ENCODE data around the gene ANKRD44. TPM values are rescaled to one million over a fixed set of nuclear protein-coding genes. Genes with fewer than 3 reads are reported as not detected.

ANKRD44 gene
- total RNA-seq, 6 experiments from 2014 or later: 3.8 to 5.7 (median 4.7) TPM

DNA sequence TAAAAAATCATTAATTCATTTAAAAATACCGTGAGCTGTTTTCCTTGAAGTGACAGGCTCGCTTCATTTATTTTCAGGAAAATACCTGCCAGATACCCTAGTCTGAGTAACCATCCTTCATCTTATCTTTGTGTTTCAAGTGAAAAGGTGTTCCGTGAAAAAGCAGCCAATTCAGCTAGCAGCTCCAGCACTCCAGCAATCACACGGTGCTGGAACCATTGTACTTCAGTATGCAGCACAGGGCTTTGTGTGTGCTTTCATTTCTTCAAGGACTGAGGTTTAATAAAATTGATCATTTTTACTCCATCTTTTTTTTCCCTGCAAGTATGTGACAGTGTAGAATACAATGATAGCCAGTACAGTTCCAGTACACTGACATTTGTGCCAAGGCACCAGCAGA is 344.9 kb downstream of the ANKRD44 start:
- Mint-ChIP-seq H3K27me3 (ENCODE audit: insufficient read depth) (peaks cover 2% of the 10 kb centered on the region; the same call in 1 of the 2 replicates), H3K27ac (peak overlapping the region; percentile 23; the same call in 1 of the 2 replicates), H3K36me3 (ENCODE audit: low read depth) (no peaks in the 10 kb centered on the region), H3K4me1 (ENCODE audit: low read depth) (peaks cover 29% of the 10 kb centered on the region; the same call in 1 of the 2 replicates), H3K4me3 (no peak overlapping the region), H3K9me3 (no peaks in the 10 kb centered on the region; the same call in 1 of the 2 replicates)
- no peak for DNase-seq
- TF ChIP-seq, protein P1, sequence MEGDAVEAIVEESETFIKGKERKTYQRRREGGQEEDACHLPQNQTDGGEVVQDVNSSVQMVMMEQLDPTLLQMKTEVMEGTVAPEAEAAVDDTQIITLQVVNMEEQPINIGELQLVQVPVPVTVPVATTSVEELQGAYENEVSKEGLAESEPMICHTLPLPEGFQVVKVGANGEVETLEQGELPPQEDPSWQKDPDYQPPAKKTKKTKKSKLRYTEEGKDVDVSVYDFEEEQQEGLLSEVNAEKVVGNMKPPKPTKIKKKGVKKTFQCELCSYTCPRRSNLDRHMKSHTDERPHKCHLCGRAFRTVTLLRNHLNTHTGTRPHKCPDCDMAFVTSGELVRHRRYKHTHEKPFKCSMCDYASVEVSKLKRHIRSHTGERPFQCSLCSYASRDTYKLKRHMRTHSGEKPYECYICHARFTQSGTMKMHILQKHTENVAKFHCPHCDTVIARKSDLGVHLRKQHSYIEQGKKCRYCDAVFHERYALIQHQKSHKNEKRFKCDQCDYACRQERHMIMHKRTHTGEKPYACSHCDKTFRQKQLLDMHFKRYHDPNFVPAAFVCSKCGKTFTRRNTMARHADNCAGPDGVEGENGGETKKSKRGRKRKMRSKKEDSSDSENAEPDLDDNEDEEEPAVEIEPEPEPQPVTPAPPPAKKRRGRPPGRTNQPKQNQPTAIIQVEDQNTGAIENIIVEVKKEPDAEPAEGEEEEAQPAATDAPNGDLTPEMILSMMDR (IDR thresholded peaks at IDR 0.05): no peak

DNA sequence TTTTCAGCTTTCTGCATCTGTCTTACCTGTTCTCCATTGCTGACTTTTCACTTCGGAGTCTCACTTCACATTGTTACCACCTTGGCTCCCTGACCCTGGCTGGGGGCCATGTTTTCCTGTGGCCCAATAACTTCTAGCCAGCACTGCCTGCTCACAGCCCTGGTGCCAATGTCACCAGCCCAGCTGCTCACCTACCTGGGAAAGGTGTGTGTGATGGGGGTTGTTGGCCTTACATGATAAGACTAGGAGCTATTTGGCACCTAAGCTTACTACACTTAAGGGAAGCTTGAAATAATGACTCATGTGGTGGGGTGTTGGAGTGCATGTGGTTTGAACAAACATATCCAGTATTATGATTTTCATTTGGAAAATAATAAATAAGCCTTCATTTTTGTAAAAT is 346.6 kb downstream of the ANKRD44 start:
- Mint-ChIP-seq H3K36me3 (ENCODE audit: low read depth) (no peaks in the 10 kb centered on the region), H3K27ac (no peak overlapping the region), H3K4me1 (ENCODE audit: low read depth) (peaks cover 28% of the 10 kb centered on the region; the same call in 1 of the 2 replicates), H3K9me3 (no peaks in the 10 kb centered on the region; the same call in 1 of the 2 replicates), H3K4me3 (no peak overlapping the region), H3K27me3 (ENCODE audit: insufficient read depth) (peaks cover 2% of the 10 kb centered on the region; the same call in 1 of the 2 replicates)
- TF ChIP-seq, protein P1 (IDR thresholded peaks at IDR 0.05): no peak
- no peak for DNase-seq

DNA sequence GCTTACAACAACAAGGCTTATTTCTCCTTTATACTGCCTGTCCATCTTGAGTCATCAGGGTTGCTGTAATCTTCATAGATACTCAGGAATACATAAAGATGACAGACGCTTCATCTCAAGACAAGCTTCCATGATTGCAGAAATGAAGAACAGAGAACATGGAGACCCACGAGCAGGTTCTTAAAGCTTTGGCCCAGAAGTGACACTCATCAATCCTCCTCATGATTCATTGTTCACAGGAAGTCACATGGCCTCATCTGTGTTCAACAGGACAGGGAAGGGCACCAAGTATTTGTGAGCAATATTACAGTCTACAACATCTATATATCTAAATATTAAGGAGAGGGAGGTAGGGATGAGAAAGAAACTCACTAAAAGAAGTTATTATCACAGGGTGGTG is 347.5 kb downstream of the ANKRD44 start:
- H3K27me3 Mint-ChIP-seq (ENCODE audit: insufficient read depth): peaks cover 2% of the 10 kb centered on the region; the same call in 1 of the 2 replicates
- H3K27ac Mint-ChIP-seq: no peak overlapping the region
- TF ChIP-seq, protein P1 (IDR thresholded peaks at IDR 0.05): no peak
- H3K9me3 Mint-ChIP-seq: no peaks in the 10 kb centered on the region; the same call in 1 of the 2 replicates
- no peak overlapping the region for H3K4me3 Mint-ChIP-seq
- H3K4me1 Mint-ChIP-seq (ENCODE audit: low read depth): peaks cover 23% of the 10 kb centered on the region; the same call in 1 of the 2 replicates
- no peak for DNase-seq
- no peaks in the 10 kb centered on the region for H3K36me3 Mint-ChIP-seq (ENCODE audit: low read depth)

DNA sequence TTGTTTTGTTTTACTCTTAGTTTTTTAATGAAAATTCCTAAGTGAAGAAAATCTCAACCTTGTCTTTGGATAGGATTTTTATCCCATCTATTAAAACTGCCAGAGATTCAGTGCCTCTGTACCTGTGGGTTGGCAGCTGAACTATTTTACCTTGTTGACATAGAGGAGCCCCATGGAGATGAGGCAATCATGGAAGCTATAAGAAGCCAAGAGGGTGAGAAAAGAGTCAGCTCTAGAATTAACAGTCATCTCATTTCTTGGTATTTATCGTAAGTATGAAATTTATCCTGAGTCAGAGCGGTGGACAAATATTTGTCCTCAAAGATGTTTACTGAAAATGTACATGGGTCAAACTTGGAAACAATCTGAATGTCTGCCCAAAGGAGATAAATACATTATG is 348.3 kb downstream of the ANKRD44 start:
- Mint-ChIP-seq H3K27ac (no peak overlapping the region), H3K36me3 (ENCODE audit: low read depth) (no peaks in the 10 kb centered on the region), H3K4me1 (ENCODE audit: low read depth) (peaks cover 17% of the 10 kb centered on the region; the same call in 1 of the 2 replicates), H3K27me3 (ENCODE audit: insufficient read depth) (peaks cover 2% of the 10 kb centered on the region; the same call in 1 of the 2 replicates), H3K9me3 (no peaks in the 10 kb centered on the region), H3K4me3 (no peak overlapping the region)
- TF ChIP-seq, protein P1 (IDR thresholded peaks at IDR 0.05): no peak
- no peak for DNase-seq

DNA sequence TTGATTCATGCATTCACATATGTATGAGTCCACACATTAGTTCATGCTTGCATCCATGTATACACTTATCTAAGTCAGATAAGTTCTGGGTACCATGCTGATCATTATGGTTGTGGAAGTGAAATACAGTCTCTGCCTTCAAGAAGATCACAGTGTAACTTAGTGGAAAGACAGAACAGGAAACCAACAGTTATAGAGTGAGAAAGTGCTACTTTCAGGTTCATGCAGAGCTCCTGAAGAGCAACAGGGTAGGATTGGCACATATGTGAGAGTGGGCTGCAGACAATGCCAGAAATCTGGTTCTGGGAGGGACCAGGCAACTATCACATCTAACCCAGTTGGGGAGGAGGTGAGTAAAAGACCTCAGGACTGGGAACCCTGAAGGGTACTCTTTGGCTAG is 348.7 kb downstream of the ANKRD44 start:
- no peak for DNase-seq
- no peak overlapping the region for H3K27ac Mint-ChIP-seq

More for the DNA sequence above, 348.7 kb downstream of the ANKRD44 start:
- Mint-ChIP-seq H3K36me3 (ENCODE audit: low read depth) (no peaks in the 10 kb centered on the region), H3K4me1 (ENCODE audit: low read depth) (peaks cover 13% of the 10 kb centered on the region; the same call in 1 of the 2 replicates), H3K4me3 (no peak overlapping the region), H3K9me3 (no peaks in the 10 kb centered on the region), H3K27me3 (ENCODE audit: insufficient read depth) (peaks cover 2% of the 10 kb centered on the region; the same call in 1 of the 2 replicates)
- TF ChIP-seq, protein P1 (IDR thresholded peaks at IDR 0.05): no peak

Data from HFFc6 (cell line).